Mucosa of rectum (tissue), 2 donors: ENCODE measurements around the gene AVPI1.
"Not testable (repeated sequence)": the region's sequence is repeated elsewhere in the genome, so short reads cannot be mapped to it uniquely, and the experiment has no call there.

Experiments used
- H3K27ac ChIP-seq, 2 donors: one replicate each; pipeline ENCODE4 v1.7.0; 2013; ENCODE audit warnings: inconsistent platforms in 2 of 2, low read depth in 2 of 2, low read length in 2 of 2
- H3K27me3 ChIP-seq, 2 donors: one replicate each; pipeline ENCODE4 v1.7.0; 2013; ENCODE audit warnings: low read length in 2 of 2; ENCODE audit not compliant: control insufficient read depth in 2 of 2, insufficient read depth in 2 of 2
- H3K36me3 ChIP-seq, 2 donors: one replicate each; pipeline ENCODE4 v1.7.0; 2013; ENCODE audit warnings: low read length in 2 of 2; ENCODE audit not compliant: control insufficient read depth in 2 of 2, insufficient read depth in 2 of 2
- H3K4me1 ChIP-seq, 2 donors: one replicate each; pipeline ENCODE4 v1.7.0; 2013; ENCODE audit warnings: low read length in 2 of 2, mild to moderate bottlenecking in 1 of 2; ENCODE audit not compliant: control insufficient read depth in 2 of 2, insufficient read depth in 2 of 2
- H3K4me3 ChIP-seq, 2 donors: one replicate each; pipeline ENCODE4 v1.7.0; 2013; ENCODE audit warnings: low read length in 2 of 2
- H3K9ac ChIP-seq, 2 donors: one replicate each; pipeline ENCODE4 v1.7.0; 2013; ENCODE audit warnings: low read length in 2 of 2, low read depth in 1 of 2, mild to moderate bottlenecking in 1 of 2
- H3K9me3 ChIP-seq, 2 donors: one replicate each; pipeline ENCODE4 v1.7.0; 2013; ENCODE audit warnings: low read length in 2 of 2; ENCODE audit not compliant: control insufficient read depth in 2 of 2
- donor health status: healthy.
- donor health status: Normal muscosa, but diverticular disease.

Gene AVPI1

GRCh38 chr10:97642471-97643159 is 44.4 kb downstream of the AVPI1 start:
- H3K36me3 ChIP-seq, H3K9ac ChIP-seq, H3K27ac ChIP-seq, H3K27me3 ChIP-seq, H3K4me3 ChIP-seq, H3K4me1 ChIP-seq, H3K9me3 ChIP-seq: not testable (repeated sequence)

GRCh38 chr10:97640868-97641811 is 45.9 kb downstream of the AVPI1 start:
- Histone ChIP-seq H3K4me3 (peak overlapping the region; percentile 80 to 82), H3K4me1 (peaks cover 7 to 8% of the 10 kb centered on the region in 2 donors), H3K27me3 (no peaks in the 10 kb centered on the region), H3K27ac (peak overlapping the region; percentile 77 to 78), H3K9ac (peak overlapping the region; percentile 80 to 89), H3K9me3 (no peaks in the 10 kb centered on the region), H3K36me3 (no peaks in the 10 kb centered on the region)

- Histone ChIP-seq H3K27me3 (no peaks in the 10 kb centered on the region), H3K4me3 (peak within 1 kb of the TSS; percentile 80 to 83), H3K27ac (peak within 1 kb of the TSS; percentile 77 to 78), H3K9ac (peak within 1 kb of the TSS; percentile 80 to 89), H3K36me3 (no peaks in the 10 kb centered on the region), H3K9me3 (no peaks in the 10 kb centered on the region), H3K4me1 (peaks cover 7 to 8% of the 10 kb centered on the region in 2 donors)
These were observed 46.7 kb downstream of the AVPI1 start, which contains the start of gene PI4K2A for GRCh38 chr10:97640174-97640867. Gene PI4K2A, plus strand, starts transcription at chr10:97640671. Its CDS starts 72 bp downstream, at chr10:97640743.

- not testable (repeated sequence) for H3K36me3 ChIP-seq, H3K9ac ChIP-seq, H3K27me3 ChIP-seq, H3K9me3 ChIP-seq, H3K4me1 ChIP-seq, H3K4me3 ChIP-seq, H3K27ac ChIP-seq
These were observed 48.0 kb downstream of the AVPI1 start for GRCh38 chr10:97639090-97639489.

DNA sequence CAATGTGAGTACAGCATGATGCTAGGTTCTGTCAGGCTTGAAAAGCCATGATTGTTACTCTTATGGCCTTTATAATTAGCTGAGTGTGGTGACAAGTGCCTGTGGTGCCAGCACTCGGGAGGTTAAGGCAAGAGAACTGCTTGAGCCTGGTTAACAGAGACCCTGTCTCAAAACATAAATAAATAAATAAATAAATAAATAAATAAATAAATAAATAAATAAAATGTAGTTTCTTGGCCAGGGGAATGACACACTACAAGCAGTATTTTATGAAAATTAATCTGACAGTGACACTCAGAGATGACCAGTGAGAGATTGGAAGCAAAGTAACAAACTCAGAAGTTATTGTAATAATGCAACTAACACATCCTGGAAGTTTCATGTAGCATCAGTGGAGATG is 51.5 kb downstream of the AVPI1 start:
- Histone ChIP-seq H3K9me3 (no peaks in the 10 kb centered on the region), H3K4me3 (no peak overlapping the region), H3K36me3 (no peaks in the 10 kb centered on the region), H3K27ac (no peak overlapping the region), H3K4me1 (peaks cover 3 to 8% of the 10 kb centered on the region in 2 donors), H3K27me3 (no peaks in the 10 kb centered on the region), H3K9ac (no peak overlapping the region)

DNA sequence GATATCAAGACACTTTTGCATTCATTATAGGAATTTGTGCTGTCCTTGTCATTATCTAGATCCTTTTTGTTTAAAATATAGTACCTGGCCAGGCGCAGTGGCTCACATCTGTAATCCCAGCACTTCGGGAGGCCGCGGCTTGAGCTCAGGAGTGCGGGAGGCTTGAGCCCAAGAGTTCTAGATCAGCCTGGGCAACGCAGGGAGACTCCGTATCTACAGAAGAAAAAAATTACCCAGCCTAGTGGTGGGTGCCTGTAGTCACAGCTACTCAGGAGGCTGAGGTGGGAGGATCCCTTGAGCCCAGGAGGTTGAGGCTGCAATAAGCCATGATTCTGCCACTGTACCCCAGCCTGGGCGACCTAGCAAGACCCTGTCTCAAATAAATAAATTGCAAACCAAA is 53.1 kb downstream of the AVPI1 start:
- Histone ChIP-seq H3K9ac (peak overlapping the region; percentile 49 to 71), H3K9me3 (no peaks in the 10 kb centered on the region), H3K4me3 (peak overlapping the region; percentile 84), H3K27me3 (no peaks in the 10 kb centered on the region), H3K4me1 (peaks cover 3 to 8% of the 10 kb centered on the region in 2 donors), H3K36me3 (no peaks in the 10 kb centered on the region), H3K27ac (peak overlapping the region in 1 of 2 donors; percentile 32)

- no peaks in the 10 kb centered on the region for H3K36me3 ChIP-seq
- H3K9ac ChIP-seq = peak within 1 kb of the TSS; percentile 52 to 71
These were observed 53.8 kb downstream of the AVPI1 start, which contains the start of gene MORN4 for GRCh38 chr10:97632949-97633884. Gene MORN4, minus strand, starts transcription at chr10:97633500. Its CDS starts 13,847 bp downstream, at chr10:97619653.

DNA sequence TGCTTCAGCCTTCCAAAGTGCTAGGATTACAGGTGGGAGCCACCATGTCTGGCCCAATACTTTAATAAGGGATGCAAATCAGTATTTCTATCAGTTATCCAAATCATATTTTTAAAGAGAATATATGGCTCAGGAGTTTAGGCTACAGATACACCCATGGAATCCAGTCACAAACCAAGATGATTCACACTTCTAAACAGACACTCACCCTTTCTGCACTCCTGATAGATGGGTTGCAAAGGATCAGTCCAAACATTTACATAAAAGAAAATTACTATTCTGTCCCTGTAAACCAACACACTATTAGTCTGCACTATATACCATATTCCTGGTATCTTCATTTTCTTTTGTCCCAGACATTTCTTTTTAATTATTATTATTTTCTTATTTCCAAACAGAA is 55.9 kb downstream of the AVPI1 start:
- H3K4me1 ChIP-seq = peaks cover 3 to 8% of the 10 kb centered on the region in 2 donors
- H3K9ac ChIP-seq = no peak overlapping the region
- H3K27ac ChIP-seq = no peak overlapping the region

More at GRCh38 chr10:97632949-97633884, 53.8 kb downstream of the AVPI1 start, which contains the start of gene MORN4:
- peaks cover 3 to 8% of the 10 kb centered on the region in 2 donors for H3K4me1 ChIP-seq
- H3K27ac ChIP-seq = peak within 1 kb of the TSS in 1 of 2 donors; percentile 32
- no peaks in the 10 kb centered on the region for H3K27me3 ChIP-seq
- H3K4me3 ChIP-seq = peak within 1 kb of the TSS; percentile 84
- no peaks in the 10 kb centered on the region for H3K9me3 ChIP-seq

DNA sequence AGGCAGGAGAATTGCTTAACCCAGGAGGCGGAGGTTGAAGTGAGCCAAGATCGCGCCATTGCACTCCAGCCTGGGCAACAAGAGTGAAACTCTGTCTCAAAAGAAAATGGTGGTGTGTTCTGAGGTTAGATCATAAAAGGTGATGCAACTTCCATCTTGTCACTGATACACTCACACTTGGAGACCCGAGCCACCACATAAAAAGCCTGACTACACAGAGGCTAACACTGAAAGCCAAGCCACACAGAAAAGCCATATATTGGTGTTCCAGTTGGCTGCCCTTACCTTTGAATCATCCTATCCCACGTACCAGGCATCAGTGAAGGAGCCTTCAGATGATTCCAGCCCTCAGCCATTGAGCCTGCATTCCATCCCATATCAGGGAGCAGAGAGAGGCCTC is 57.8 kb downstream of the AVPI1 start:
- Histone ChIP-seq H3K4me1 (peaks cover 3 to 8% of the 10 kb centered on the region in 2 donors), H3K4me3 (no peak overlapping the region), H3K27me3 (no peaks in the 10 kb centered on the region)

More for the DNA sequence above, 55.9 kb downstream of the AVPI1 start:
- H3K27me3 ChIP-seq = no peaks in the 10 kb centered on the region
- H3K9me3 ChIP-seq = no peaks in the 10 kb centered on the region
- no peak overlapping the region for H3K4me3 ChIP-seq
- no peaks in the 10 kb centered on the region for H3K36me3 ChIP-seq

More for the DNA sequence above, 57.8 kb downstream of the AVPI1 start:
- H3K36me3 ChIP-seq = no peaks in the 10 kb centered on the region
- no peaks in the 10 kb centered on the region for H3K9me3 ChIP-seq
- no peak overlapping the region for H3K27ac ChIP-seq
- no peak overlapping the region for H3K9ac ChIP-seq
